ENCODE measurements around the gene TMEM11.

TMEM11 gene

DNA sequence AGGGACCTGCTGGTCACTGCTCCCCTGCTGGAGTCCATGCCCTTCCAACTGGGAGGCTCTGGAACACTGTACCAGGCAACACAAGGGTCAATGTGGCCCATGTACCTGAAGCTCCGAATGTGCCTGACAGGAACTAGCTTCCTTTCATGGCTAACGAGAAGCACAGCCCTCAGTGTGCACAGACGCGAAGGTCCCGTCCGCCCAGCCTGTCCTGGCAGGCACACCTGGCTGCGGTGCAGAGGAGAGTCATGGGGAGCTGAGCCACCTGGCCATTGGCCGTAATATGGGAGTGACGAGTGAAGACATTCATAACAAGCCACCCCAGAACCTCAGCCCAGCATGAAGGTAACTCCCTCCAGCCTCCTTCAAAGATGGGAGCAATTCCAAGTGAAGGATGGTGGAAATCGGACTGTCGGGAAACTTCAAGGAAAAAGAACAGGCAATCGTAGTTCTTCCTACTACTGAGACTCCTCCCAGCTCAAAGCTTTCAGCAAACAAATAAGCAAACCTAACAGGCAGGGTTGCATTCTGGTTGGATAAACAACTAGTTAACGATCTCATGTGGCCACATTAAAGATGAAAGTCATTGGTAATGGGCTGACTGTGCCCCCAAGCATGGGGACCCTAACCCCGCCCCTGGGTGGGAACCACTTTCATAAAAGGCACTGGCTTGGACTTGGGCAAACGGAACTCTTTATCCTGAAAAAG, 13.2 kb downstream of the TMEM11 start:
- TF ChIP-seq, protein P1, sequence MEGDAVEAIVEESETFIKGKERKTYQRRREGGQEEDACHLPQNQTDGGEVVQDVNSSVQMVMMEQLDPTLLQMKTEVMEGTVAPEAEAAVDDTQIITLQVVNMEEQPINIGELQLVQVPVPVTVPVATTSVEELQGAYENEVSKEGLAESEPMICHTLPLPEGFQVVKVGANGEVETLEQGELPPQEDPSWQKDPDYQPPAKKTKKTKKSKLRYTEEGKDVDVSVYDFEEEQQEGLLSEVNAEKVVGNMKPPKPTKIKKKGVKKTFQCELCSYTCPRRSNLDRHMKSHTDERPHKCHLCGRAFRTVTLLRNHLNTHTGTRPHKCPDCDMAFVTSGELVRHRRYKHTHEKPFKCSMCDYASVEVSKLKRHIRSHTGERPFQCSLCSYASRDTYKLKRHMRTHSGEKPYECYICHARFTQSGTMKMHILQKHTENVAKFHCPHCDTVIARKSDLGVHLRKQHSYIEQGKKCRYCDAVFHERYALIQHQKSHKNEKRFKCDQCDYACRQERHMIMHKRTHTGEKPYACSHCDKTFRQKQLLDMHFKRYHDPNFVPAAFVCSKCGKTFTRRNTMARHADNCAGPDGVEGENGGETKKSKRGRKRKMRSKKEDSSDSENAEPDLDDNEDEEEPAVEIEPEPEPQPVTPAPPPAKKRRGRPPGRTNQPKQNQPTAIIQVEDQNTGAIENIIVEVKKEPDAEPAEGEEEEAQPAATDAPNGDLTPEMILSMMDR (IDR thresholded peaks at IDR 0.05; ENCODE audit: low read length, missing control alignments), result no peak
- no peak overlapping the region for H3K4me3 ChIP-seq (replicated peaks; ENCODE audit: low read depth, low read length)
- DNase-seq (ENCODE audit: low read depth), result no peak

DNA sequence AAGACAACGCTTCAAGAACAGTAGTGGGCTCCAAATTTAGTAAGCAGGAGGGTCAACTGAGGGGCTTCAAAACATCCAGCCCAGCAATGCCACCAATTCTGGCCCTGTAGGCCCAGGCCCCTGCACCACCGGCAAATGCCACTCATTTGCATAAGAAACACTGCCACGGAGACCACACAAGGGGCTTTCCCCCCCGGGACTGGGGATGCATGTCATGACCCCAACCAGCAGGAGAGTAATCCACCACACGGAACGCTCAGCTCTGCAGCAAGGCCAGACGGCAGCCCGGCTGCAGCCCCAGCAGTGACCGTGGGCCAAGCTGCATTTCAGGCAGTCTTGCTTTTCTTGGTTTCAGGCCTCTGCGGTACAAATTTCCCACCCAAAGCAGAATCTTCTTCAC, 14.1 kb downstream of the TMEM11 start:
- H3K4me3 ChIP-seq (replicated peaks; ENCODE audit: low read depth, low read length), result no peak overlapping the region
- TF ChIP-seq, protein P1 (IDR thresholded peaks at IDR 0.05; ENCODE audit: low read length, missing control alignments), result no peak
- no peak for DNase-seq (ENCODE audit: low read depth)

DNA sequence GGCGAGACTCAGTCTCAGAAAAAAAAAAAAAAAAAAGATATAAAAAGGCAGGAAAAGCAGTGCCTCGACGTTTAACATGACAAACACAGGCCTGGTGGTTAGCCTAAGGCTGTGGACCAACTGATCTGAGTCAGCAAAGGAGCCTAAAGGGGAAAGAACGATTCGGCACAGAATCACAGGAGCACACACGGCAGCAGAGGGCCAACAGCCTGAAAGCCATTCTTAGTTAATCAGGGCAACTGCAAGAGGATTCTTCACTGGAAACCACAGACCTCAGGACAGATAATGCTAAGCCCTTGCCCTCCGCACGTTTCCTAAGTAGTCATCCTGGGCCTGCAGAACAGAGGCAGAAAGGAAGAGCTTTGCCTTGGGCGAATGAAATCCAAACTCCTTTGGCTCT, 14.7 kb downstream of the TMEM11 start:
- DNase-seq (ENCODE audit: low read depth), result peak; percentile 24
- H3K4me3 ChIP-seq (replicated peaks; ENCODE audit: low read depth, low read length), result no peak overlapping the region
- TF ChIP-seq, protein P1 (IDR thresholded peaks at IDR 0.05; ENCODE audit: low read length, missing control alignments), result no peak

DNA sequence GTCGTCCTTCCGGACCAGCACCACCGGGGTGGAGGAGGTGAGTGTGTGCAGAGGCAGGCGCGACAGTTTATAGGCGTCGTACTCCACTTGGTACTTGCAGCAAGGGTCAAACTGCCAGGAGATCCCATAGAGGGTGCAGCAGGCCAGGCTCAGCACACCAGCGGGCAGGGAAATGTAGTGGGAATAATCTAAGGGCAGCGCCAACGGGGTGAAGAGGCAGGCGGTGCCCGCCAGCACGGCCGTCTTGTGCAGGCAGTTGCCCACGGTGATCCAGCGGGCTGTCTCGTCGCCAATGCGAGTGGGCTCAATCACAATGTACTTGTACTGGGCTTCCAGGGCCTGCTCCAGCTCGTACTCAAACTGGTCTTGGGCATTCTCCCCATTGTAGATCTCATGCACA, 15.6 kb downstream of the TMEM11 start:
- TF ChIP-seq, protein P1 (IDR thresholded peaks at IDR 0.05; ENCODE audit: low read length, missing control alignments), result no peak
- H3K4me3 ChIP-seq (replicated peaks; ENCODE audit: low read depth, low read length), result no peak overlapping the region
- DNase-seq (ENCODE audit: low read depth), result no peak

DNA sequence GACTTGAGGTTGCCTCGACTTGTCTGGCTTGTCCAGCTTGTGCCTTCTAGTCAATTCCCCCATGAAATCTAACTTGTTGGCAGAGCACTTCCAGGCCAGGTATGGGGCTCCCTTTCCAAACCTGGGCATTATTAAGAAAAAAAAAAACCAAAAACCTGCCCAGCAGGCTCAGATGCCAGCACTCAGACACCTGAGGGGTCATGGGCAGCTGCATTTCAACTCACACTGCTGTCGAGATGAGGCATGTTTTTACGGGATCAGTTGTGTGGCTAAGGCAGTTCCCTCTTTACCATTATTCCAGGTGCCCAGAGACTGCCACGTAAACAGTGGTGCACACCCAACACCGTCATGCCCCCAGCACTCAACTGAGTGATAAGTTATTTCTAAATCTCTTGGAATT, 17.8 kb downstream of the TMEM11 start:
- no peak overlapping the region for H3K4me3 ChIP-seq (replicated peaks; ENCODE audit: low read depth, low read length)
- no peak for DNase-seq (ENCODE audit: low read depth)
- TF ChIP-seq, protein P1 (IDR thresholded peaks at IDR 0.05; ENCODE audit: low read length, missing control alignments), result no peak

DNA sequence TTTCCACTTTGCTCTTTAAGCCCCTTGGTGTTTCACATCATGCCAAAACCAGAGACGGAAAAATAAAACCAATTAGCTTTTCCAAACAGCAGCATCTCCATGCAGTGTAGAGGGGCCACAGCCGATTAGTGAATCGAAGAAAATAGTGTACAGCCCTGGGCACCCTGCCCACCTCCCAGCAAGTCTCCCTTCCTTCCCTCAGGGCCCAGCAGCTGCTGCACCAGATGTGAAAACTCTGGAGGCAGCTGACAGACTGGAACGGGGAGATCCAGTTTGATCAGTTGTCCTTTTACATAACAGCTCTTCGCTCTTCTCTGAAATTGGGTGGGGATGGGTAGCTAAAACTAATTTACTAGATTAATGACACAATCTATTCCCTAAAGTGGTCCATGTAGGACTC, 19.3 kb downstream of the TMEM11 start:
- TF ChIP-seq, protein P1 (IDR thresholded peaks at IDR 0.05; ENCODE audit: low read length, missing control alignments), result no peak
- no peak overlapping the region for H3K4me3 ChIP-seq (replicated peaks; ENCODE audit: low read depth, low read length)
- peak; percentile 31 for DNase-seq (ENCODE audit: low read depth)

DNA sequence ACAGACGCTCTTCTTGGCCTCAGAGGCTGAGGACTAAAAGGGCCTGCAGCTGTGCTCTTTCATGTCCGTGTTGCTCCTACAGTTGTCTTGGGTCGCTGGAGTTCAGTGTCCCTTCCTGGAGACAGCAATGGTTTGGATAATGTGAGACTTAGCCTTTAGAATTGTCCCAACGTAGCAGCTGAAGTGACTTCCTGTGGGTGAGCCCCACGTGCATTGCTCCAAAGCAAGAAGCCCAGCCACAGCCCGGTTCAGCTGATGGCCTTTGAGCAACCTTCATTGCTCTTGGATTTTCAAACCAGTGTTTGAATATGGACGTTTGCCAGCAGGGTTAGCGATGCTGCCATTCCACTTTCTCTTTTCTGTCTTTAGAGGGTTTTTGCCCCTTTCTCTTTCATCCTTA, 19.7 kb downstream of the TMEM11 start:
- no peak overlapping the region for H3K4me3 ChIP-seq (replicated peaks; ENCODE audit: low read depth, low read length)
- DNase-seq (ENCODE audit: low read depth), result no peak
- TF ChIP-seq, protein P1 (IDR thresholded peaks at IDR 0.05; ENCODE audit: low read length, missing control alignments), result no peak

All from fibroblast of pulmonary artery (primary cell).